Endodermal cell (in vitro differentiated cells): Measurements from ENCODE around the gene UBFD1. TPM values are rescaled to one million over a fixed set of nuclear protein-coding genes. Genes with fewer than 3 reads are reported as not detected.

Experiments used
- DNase-seq: peaks from one replicate; pipeline ENCODE4 v3.0.0-alpha.2; 2017
- H3K27ac ChIP-seq: 2 replicates; pipeline ENCODE4 v1.5.1; 2013; ENCODE audit warnings: mild to moderate bottlenecking, low read depth, low read length, moderate library complexity
- H3K27me3 ChIP-seq: 2 replicates; pipeline ENCODE4 v1.6.1; 2013; ENCODE audit warnings: mild to moderate bottlenecking, low read length, moderate library complexity; ENCODE audit not compliant: insufficient read depth, control insufficient read depth, poor library complexity, severe bottlenecking
- H3K36me3 ChIP-seq: 2 replicates; pipeline ENCODE4 v1.7.0; 2013; ENCODE audit warnings: mild to moderate bottlenecking, low read length, moderate library complexity; ENCODE audit not compliant: control insufficient read depth, insufficient read depth
- H3K4me1 ChIP-seq: one replicate; pipeline ENCODE4 v1.7.0; 2013; ENCODE audit warnings: low read length; ENCODE audit not compliant: control insufficient read depth, insufficient read depth
- H3K4me3 ChIP-seq: 2 replicates; pipeline ENCODE4 v1.5.1; 2013; ENCODE audit warnings: mild to moderate bottlenecking, low read length, moderate library complexity
- H3K9ac ChIP-seq: 2 replicates; pipeline ENCODE4 v1.6.1; 2013; ENCODE audit warnings: mild to moderate bottlenecking, low read length, moderate library complexity; ENCODE audit not compliant: poor library complexity, severe bottlenecking; ENCODE audit errors: extremely low read depth
- H3K9me3 ChIP-seq: 2 replicates; pipeline ENCODE4 v1.6.1; 2013; ENCODE audit warnings: mild to moderate bottlenecking, low read length, moderate library complexity; ENCODE audit not compliant: control insufficient read depth
- H3K27ac Mint-ChIP-seq: 2 replicates; pipeline ENCODE4 v1.8.0; 2020; ENCODE audit warnings: mixed read lengths
- H3K27me3 Mint-ChIP-seq: 2 replicates; pipeline ENCODE4 v1.8.0; 2021; ENCODE audit warnings: mild to moderate bottlenecking, mixed read lengths; ENCODE audit not compliant: insufficient read depth
- H3K36me3 Mint-ChIP-seq: 2 replicates; pipeline ENCODE4 v1.8.0; 2020; ENCODE audit warnings: low read depth, mixed read lengths
- H3K4me1 Mint-ChIP-seq: 2 replicates; pipeline ENCODE4 v1.8.0; 2020; ENCODE audit warnings: mixed read lengths
- H3K4me3 Mint-ChIP-seq: 2 replicates; pipeline ENCODE4 v1.8.0; 2020; ENCODE audit warnings: mild to moderate bottlenecking, moderate library complexity, mixed read lengths
- H3K9me3 Mint-ChIP-seq: 2 replicates; pipeline ENCODE4 v1.8.0; 2020; ENCODE audit warnings: mild to moderate bottlenecking, mixed read lengths
- WGBS, 2 experiments: methylation state at CpG; one replicate each; pipeline versions ENCODE4 v1.1.5 to v1.1.7; 2013; ENCODE audit warnings: missing lambda C conversion rate in 2 of 2, mixed read lengths in 1 of 2; ENCODE audit not compliant: insufficient coverage in 1 of 2, insufficient read length in 1 of 2; 5-methylcytosine and 5-hydroxymethylcytosine counted together
- total RNA-seq, 2 donors: library from RNA; stranded (reverse); fragmentation: NEBNext Ultra II Directional in 1 of 2; extraction: Animal tissue kit (Norgen Biotek cat#: 25700) in 1 of 2; gene quantifications; 2 replicates in 1 of 2; 3 replicates in 1 of 2; pipeline ENCODE4 v1.2.1, GENCODE V29; 2021
- TF ChIP-seq, protein P1 (sequence below): fragments of 200-600 bp; sonication (generic); conservative IDR thresholded peaks from 2 replicates; pipeline ENCODE4 v1.5.0; 2021; ENCODE audit warnings: antibody characterized with exemption, mild to moderate bottlenecking

Gene UBFD1
- total RNA-seq, 2 donors from 2014 or later, result 105 to 113 TPM

DNA sequence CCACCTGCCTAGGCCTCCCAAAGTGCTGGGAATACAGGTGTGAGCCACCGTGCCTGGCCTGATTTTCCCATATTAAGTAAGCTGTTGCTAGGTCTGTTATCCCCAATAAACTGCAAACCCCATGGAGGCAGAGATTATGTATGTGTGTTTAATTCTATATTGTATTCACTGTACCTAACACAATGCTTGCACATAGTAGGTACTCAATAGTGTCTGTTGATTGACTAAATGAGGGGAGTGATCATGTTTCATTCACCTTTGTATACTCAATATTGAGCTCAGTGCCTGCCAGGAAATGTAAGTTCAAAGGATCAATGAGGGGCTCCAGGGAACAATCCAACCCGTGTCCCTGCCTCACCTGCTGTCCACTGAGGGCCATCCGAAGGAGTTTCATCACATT is 32.6 kb upstream of the UBFD1 start:
- Mint-ChIP-seq H3K4me1 (no peaks in the 10 kb centered on the region), H3K27me3 (no peaks in the 10 kb centered on the region), H3K9me3 (no peaks in the 10 kb centered on the region), H3K36me3 (peaks cover 72% of the 10 kb centered on the region), H3K27ac (no peak overlapping the region), H3K4me3 (no peak overlapping the region)
- TF ChIP-seq, protein P1, sequence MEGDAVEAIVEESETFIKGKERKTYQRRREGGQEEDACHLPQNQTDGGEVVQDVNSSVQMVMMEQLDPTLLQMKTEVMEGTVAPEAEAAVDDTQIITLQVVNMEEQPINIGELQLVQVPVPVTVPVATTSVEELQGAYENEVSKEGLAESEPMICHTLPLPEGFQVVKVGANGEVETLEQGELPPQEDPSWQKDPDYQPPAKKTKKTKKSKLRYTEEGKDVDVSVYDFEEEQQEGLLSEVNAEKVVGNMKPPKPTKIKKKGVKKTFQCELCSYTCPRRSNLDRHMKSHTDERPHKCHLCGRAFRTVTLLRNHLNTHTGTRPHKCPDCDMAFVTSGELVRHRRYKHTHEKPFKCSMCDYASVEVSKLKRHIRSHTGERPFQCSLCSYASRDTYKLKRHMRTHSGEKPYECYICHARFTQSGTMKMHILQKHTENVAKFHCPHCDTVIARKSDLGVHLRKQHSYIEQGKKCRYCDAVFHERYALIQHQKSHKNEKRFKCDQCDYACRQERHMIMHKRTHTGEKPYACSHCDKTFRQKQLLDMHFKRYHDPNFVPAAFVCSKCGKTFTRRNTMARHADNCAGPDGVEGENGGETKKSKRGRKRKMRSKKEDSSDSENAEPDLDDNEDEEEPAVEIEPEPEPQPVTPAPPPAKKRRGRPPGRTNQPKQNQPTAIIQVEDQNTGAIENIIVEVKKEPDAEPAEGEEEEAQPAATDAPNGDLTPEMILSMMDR, result no peak
- H3K27ac ChIP-seq, result no peak overlapping the region
- no peak overlapping the region for H3K4me3 ChIP-seq
- H3K9ac ChIP-seq, result no peak overlapping the region
- no peaks in the 10 kb centered on the region for H3K9me3 ChIP-seq
- H3K36me3 ChIP-seq, result peaks cover 83% of the 10 kb centered on the region
- peaks cover 5% of the 10 kb centered on the region for H3K4me1 ChIP-seq
- no peaks in the 10 kb centered on the region for H3K27me3 ChIP-seq
- DNase-seq, result no peak
- 93 to 94% methylated on average over 3 of the region's 3 CpGs for WGBS, 2 experiments

DNA sequence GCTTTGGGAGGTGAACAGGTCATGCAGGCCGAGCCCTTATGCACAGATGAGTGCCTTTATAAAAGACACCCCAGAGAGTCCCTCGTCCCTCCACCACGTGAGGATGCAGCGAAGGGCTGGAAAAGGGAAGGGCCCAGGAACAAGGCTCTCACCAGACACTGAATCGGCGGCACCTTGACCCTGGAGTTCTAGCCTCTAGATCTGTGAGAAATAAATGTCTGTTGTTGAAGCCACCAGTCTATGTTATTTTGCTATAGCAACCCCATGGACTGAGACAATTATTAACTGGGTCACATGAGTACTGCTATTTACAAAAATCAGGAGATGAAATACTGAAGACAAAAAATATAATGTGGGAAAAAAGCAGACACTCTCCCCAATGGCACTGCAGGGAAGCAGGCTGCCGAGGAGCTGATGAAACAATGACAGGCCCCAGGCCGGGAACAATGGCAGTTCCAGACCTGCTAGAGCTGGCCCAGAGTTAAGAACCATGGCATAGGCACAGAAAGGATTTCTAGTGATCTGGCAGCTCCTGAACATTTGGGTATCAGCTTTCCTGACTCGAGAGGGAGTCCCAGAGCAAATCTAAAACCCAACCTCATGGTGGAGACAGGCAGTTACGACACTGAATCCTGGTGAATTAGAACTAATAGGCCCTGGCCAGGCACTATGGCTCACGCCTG is 29.4 kb upstream of the UBFD1 start:
- peak overlapping the region; percentile 35 for H3K27ac Mint-ChIP-seq
- no peaks in the 10 kb centered on the region for H3K4me1 Mint-ChIP-seq
- no peak overlapping the region for H3K9ac ChIP-seq
- no peaks in the 10 kb centered on the region for H3K27me3 ChIP-seq
- H3K4me3 Mint-ChIP-seq, result no peak overlapping the region
- H3K36me3 ChIP-seq, result peaks cover 73% of the 10 kb centered on the region
- H3K9me3 ChIP-seq, result no peaks in the 10 kb centered on the region
- peaks cover 5% of the 10 kb centered on the region for H3K4me1 ChIP-seq
- H3K36me3 Mint-ChIP-seq, result peaks cover 65% of the 10 kb centered on the region
- no peak overlapping the region for H3K4me3 ChIP-seq
- H3K27me3 Mint-ChIP-seq, result no peaks in the 10 kb centered on the region
- no peak for DNase-seq
- H3K9me3 Mint-ChIP-seq, result no peaks in the 10 kb centered on the region
- TF ChIP-seq, protein P1, result no peak
- 75 to 91% methylated on average over 5 to 11 of the region's 11 CpGs for WGBS, 2 experiments
- H3K27ac ChIP-seq, result peak overlapping the region; percentile 73

DNA sequence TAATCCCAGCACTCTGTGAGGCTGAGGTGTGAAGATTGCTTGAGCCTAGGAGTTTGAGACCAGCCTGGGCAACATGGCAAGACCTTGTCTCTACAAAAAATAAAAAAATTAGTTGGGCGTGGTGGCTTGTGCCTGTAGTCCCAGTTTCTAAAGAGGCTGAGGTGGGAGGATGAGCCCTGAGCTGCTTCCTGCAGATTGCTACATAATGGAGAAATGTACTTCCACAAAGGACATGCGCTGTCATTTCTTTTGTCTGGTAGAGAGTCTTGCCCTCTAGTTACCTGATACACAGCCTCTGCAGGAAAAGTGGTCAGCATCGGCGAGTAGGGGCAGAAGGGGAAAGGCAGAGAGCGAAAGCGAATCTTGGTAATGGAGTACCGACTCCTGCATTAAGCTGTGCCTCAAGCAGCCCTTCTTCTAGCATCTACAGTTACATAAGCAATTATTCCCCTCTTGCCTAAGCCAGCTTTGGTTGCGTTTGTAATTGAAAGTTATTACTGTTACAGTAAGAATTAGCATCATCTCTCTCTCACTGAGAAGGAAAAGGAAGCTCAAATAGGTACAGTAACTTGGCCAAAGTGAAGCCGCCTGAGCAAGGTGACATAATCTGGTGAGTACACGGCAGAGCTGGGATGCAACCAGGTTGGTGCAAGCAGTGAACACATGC is 28.8 kb upstream of the UBFD1 start:
- TF ChIP-seq, protein P1, result no peak
- Histone ChIP-seq H3K27me3 (no peaks in the 10 kb centered on the region), H3K4me3 (no peak overlapping the region), H3K4me1 (peaks cover 5% of the 10 kb centered on the region), H3K9ac (no peak overlapping the region), H3K27ac (peak overlapping the region; percentile 73), H3K36me3 (peaks cover 67% of the 10 kb centered on the region), H3K9me3 (no peaks in the 10 kb centered on the region)
- H3K27ac Mint-ChIP-seq, result no peak overlapping the region
- H3K4me3 Mint-ChIP-seq, result no peak overlapping the region
- H3K4me1 Mint-ChIP-seq, result no peaks in the 10 kb centered on the region
- 94 to 95% methylated on average over 4 to 10 of the region's 10 CpGs for WGBS, 2 experiments
- H3K9me3 Mint-ChIP-seq, result no peaks in the 10 kb centered on the region
- DNase-seq, result no peak
- no peaks in the 10 kb centered on the region for H3K27me3 Mint-ChIP-seq
- H3K36me3 Mint-ChIP-seq, result peaks cover 65% of the 10 kb centered on the region
